Astrocyte (in vitro differentiated cells and primary cell): ENCODE measurements around the gene CCR5AS.
A peak's percentile ranks its signal among the peaks of the same experiment; 100 is the strongest.

ENCODE experiments used
- DNase-seq: peaks from one replicate; pipeline ENCODE4 v3.0.0-alpha.2; 2010; ENCODE audit warnings: low read depth
- FAIRE-seq: peaks from 2 replicates; lab custom pipeline; 2011; peaks lifted over from hg19 to GRCh38; lab: Jason Lieb, UNC
- H2AFZ ChIP-seq: 2 replicates; pipeline ENCODE4 v1.6.0; 2012; ENCODE audit warnings: low read depth, low read length, inconsistent platforms
- H3K27ac ChIP-seq: 2 replicates; pipeline ENCODE4 v1.5.1; 2011; ENCODE audit warnings: low read depth, low read length, inconsistent platforms
- H3K27me3 ChIP-seq: 2 replicates; pipeline ENCODE4 v1.6.0; 2011; ENCODE audit warnings: low read length, inconsistent platforms; ENCODE audit not compliant: insufficient read depth
- H3K36me3 ChIP-seq: 2 replicates; pipeline ENCODE4 v1.5.1; 2011; ENCODE audit warnings: low read length, inconsistent platforms; ENCODE audit not compliant: insufficient read depth
- H3K4me1 ChIP-seq: 2 replicates; pipeline ENCODE4 v1.5.1; 2011; ENCODE audit warnings: low read length, inconsistent platforms; ENCODE audit not compliant: insufficient read depth
- H3K4me2 ChIP-seq: 2 replicates; pipeline ENCODE4 v1.6.0; 2012; ENCODE audit warnings: low read length, inconsistent platforms
- H3K4me3 ChIP-seq: 2 replicates; pipeline ENCODE4 v1.5.1; 2011; ENCODE audit warnings: low read depth, mild to moderate bottlenecking, low read length, inconsistent platforms; ENCODE audit not compliant: insufficient read depth
- H3K79me2 ChIP-seq: 2 replicates; pipeline ENCODE4 v1.6.0; 2012; ENCODE audit warnings: mild to moderate bottlenecking, low read length, inconsistent platforms; ENCODE audit not compliant: insufficient read depth
- H3K9ac ChIP-seq: 2 replicates; pipeline ENCODE4 v1.6.0; 2012; ENCODE audit warnings: mild to moderate bottlenecking, low read length, inconsistent platforms
- H3K9me3 ChIP-seq: 2 replicates; pipeline ENCODE4 v1.5.1; 2012; ENCODE audit warnings: low read depth, mild to moderate bottlenecking, low read length, inconsistent platforms; ENCODE audit not compliant: insufficient read depth
- H4K20me1 ChIP-seq: 2 replicates; pipeline ENCODE4 v1.6.0; 2012; ENCODE audit warnings: low read length, inconsistent platforms; ENCODE audit not compliant: insufficient read depth
- H3K27ac Mint-ChIP-seq: one replicate; pipeline ENCODE4 v1.8.0; 2021; ENCODE audit warnings: mild to moderate bottlenecking, mixed read lengths; ENCODE audit not compliant: unreplicated experiment
- H3K27me3 Mint-ChIP-seq: one replicate; pipeline ENCODE4 v1.8.0; 2021; ENCODE audit warnings: low read depth, mixed read lengths; ENCODE audit not compliant: unreplicated experiment
- H3K36me3 Mint-ChIP-seq: one replicate; pipeline ENCODE4 v1.8.0; 2021; ENCODE audit warnings: low read depth, mixed read lengths; ENCODE audit not compliant: unreplicated experiment
- H3K4me1 Mint-ChIP-seq: one replicate; pipeline ENCODE4 v1.8.0; 2021; ENCODE audit warnings: low read depth, mixed read lengths; ENCODE audit not compliant: unreplicated experiment
- H3K4me3 Mint-ChIP-seq: one replicate; pipeline ENCODE4 v1.8.0; 2021; ENCODE audit warnings: mild to moderate bottlenecking, moderate library complexity, mixed read lengths; ENCODE audit not compliant: unreplicated experiment
- H3K9me3 Mint-ChIP-seq: one replicate; pipeline ENCODE4 v1.8.0; 2021; ENCODE audit warnings: mild to moderate bottlenecking, mixed read lengths; ENCODE audit not compliant: unreplicated experiment
- EZH2 ChIP-seq: IDR thresholded peaks from 2 replicates; pipeline ENCODE4 v1.6.1; 2012; ENCODE audit warnings: mild to moderate bottlenecking, low read length, inconsistent platforms; ENCODE audit not compliant: insufficient read depth
- TF ChIP-seq, protein P1 (sequence below): IDR thresholded peaks from 2 replicates; pipeline ENCODE4 v1.5.1; 2011; ENCODE audit warnings: low read depth, mild to moderate bottlenecking, inconsistent platforms, low read length, moderate library complexity; ENCODE audit not compliant: insufficient read depth

Gene CCR5AS

GRCh38 chr3:46406788-46407611, at the start of gene CCR5AS, which contains the start of gene CCRL2:
CCR5AS (minus strand) TSS chr3:46407066.
CCRL2 (plus strand) TSS chr3:46407259; CDS start chr3:46408080, 821 bp downstream.
- peak within 1 kb of the TSS; percentile 49 for H3K27ac ChIP-seq
- no peaks in the 10 kb centered on the region for H4K20me1 ChIP-seq
- peak within 1 kb of the TSS; percentile 25 for H3K4me3 ChIP-seq
- H3K36me3 ChIP-seq = no peaks in the 10 kb centered on the region
- FAIRE-seq = no peak
- H2AFZ ChIP-seq = peak within 1 kb of the TSS; percentile 92
- H3K4me1 ChIP-seq = peaks cover 31% of the 10 kb centered on the region
- H3K4me2 ChIP-seq = peak within 1 kb of the TSS; percentile 82
- Mint-ChIP-seq H3K36me3 (no peaks in the 10 kb centered on the region), H3K27ac (peak within 1 kb of the TSS; percentile 69), H3K27me3 (peaks cover 2% of the 10 kb centered on the region), H3K9me3 (peaks cover 3% of the 10 kb centered on the region), H3K4me1 (peaks cover 30% of the 10 kb centered on the region), H3K4me3 (no peak within 1 kb of the TSS)
- H3K27me3 ChIP-seq = no peaks in the 10 kb centered on the region
- DNase-seq = peak; percentile 13
- H3K9me3 ChIP-seq = no peaks in the 10 kb centered on the region
- H3K9ac ChIP-seq = peak within 1 kb of the TSS; percentile 66
- no peak for TF ChIP-seq EZH2
- TF ChIP-seq, protein P1, sequence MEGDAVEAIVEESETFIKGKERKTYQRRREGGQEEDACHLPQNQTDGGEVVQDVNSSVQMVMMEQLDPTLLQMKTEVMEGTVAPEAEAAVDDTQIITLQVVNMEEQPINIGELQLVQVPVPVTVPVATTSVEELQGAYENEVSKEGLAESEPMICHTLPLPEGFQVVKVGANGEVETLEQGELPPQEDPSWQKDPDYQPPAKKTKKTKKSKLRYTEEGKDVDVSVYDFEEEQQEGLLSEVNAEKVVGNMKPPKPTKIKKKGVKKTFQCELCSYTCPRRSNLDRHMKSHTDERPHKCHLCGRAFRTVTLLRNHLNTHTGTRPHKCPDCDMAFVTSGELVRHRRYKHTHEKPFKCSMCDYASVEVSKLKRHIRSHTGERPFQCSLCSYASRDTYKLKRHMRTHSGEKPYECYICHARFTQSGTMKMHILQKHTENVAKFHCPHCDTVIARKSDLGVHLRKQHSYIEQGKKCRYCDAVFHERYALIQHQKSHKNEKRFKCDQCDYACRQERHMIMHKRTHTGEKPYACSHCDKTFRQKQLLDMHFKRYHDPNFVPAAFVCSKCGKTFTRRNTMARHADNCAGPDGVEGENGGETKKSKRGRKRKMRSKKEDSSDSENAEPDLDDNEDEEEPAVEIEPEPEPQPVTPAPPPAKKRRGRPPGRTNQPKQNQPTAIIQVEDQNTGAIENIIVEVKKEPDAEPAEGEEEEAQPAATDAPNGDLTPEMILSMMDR = no peak
- no peaks in the 10 kb centered on the region for H3K79me2 ChIP-seq

DNA sequence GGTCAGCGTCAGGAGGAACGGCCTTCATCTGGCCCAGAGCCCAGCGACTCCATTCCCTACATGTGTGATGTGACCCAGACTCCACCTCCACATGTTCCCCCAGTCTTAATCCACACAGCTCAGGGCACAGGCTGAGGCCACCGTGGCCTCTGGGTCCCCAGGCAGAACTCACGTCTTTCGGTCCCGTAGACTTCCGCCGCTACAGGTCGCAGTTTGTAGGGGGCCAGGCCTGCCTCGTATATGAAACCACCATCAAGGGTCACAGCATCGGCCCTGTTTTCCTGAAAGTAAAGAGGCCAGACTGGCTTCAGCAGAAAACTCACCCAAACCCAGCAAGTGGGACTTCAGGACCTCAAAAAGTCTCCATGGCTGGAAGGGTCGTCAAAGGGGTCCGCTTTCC, 49.3 kb upstream of the CCR5AS start:
- Histone ChIP-seq H3K79me2 (no peaks in the 10 kb centered on the region), H4K20me1 (no peaks in the 10 kb centered on the region), H3K9me3 (no peaks in the 10 kb centered on the region), H3K27me3 (peaks cover 3% of the 10 kb centered on the region), H3K27ac (no peak overlapping the region), H3K4me2 (no peak overlapping the region), H3K9ac (no peak overlapping the region), H3K36me3 (no peaks in the 10 kb centered on the region), H3K4me3 (no peak overlapping the region), H2AFZ (no peak overlapping the region), H3K4me1 (no peaks in the 10 kb centered on the region)
- DNase-seq (no peak), FAIRE-seq (no peak)
- H3K27ac Mint-ChIP-seq = no peak overlapping the region
- no peaks in the 10 kb centered on the region for H3K9me3 Mint-ChIP-seq
- peaks cover 44% of the 10 kb centered on the region for H3K27me3 Mint-ChIP-seq
- H3K36me3 Mint-ChIP-seq = no peaks in the 10 kb centered on the region
- H3K4me1 Mint-ChIP-seq = peaks cover 2% of the 10 kb centered on the region
- TF ChIP-seq EZH2 = no peak
- TF ChIP-seq, protein P1 = no peak
- H3K4me3 Mint-ChIP-seq = no peak overlapping the region
